H1 (cell line): Measurements from ENCODE around the gene PLEKHA5. TPM values are rescaled to one million over a fixed set of nuclear protein-coding genes. Genes with fewer than 3 reads are reported as not detected.

ENCODE experiments used
- CTCF ChIA-PET: fragments of 300-600 bp; sonication (Branson Sonifier 250); formaldehyde crosslinking; loops from one replicate; lab custom pipeline; 2021; ENCODE audit not compliant: partially characterized antibody; lab: Charles Lee
- POLR2A ChIA-PET: fragments of 300-600 bp; sonication (Branson Sonifier 250); formaldehyde crosslinking; loops from one replicate; lab custom pipeline; 2021; ENCODE audit warnings: inconsistent platforms; ENCODE audit not compliant: partially characterized antibody; lab: Charles Lee
- DNase-seq, 2 experiments: peaks; one replicate each; pipeline versions ENCODE4 v3.0.0 to v3.0.0-alpha.2; 2010 to 2022; ENCODE audit warnings: low spot score in 2 of 2, low read depth in 1 of 2, mixed read lengths in 1 of 2
- FAIRE-seq: peaks from 2 replicates; lab custom pipeline; 2011; peaks lifted over from hg19 to GRCh38; lab: Jason Lieb, UNC
- H2AFZ ChIP-seq: 2 replicates; pipeline ENCODE4 v1.8.1; 2012; ENCODE audit warnings: low read length, inconsistent platforms
- H2AK5ac ChIP-seq: 2 replicates; pipeline ENCODE4 v1.6.1; 2013; ENCODE audit warnings: low read depth, low read length
- H2BK120ac ChIP-seq: replicated peaks from 2 replicates; pipeline ENCODE3; 2013; ENCODE audit warnings: low read depth, low read length, inconsistent platforms
- H2BK12ac ChIP-seq: 2 replicates; pipeline ENCODE4 v1.6.1; 2013; ENCODE audit warnings: low read depth, low read length
- H2BK15ac ChIP-seq: 2 replicates; pipeline ENCODE4 v1.6.1; 2013; ENCODE audit warnings: low read length
- H2BK20ac ChIP-seq: 2 replicates; pipeline ENCODE4 v1.6.1; 2013; ENCODE audit warnings: low read length
- H2BK5ac ChIP-seq: 2 replicates; pipeline ENCODE4 v1.6.1; 2013; ENCODE audit warnings: low read depth, low read length
- H3K14ac ChIP-seq: 2 replicates; pipeline ENCODE4 v1.6.1; 2013; ENCODE audit warnings: inconsistent platforms; ENCODE audit not compliant: insufficient read length
- H3K18ac ChIP-seq: 2 replicates; pipeline ENCODE4 v1.6.1; 2013; ENCODE audit warnings: low read length; ENCODE audit errors: extremely low read depth
- H3K23ac ChIP-seq: 2 replicates; pipeline ENCODE4 v1.6.1; 2013; ENCODE audit warnings: inconsistent platforms; ENCODE audit not compliant: insufficient read length
- H3K23me2 ChIP-seq: 2 replicates; pipeline ENCODE4 v1.6.1; 2013; ENCODE audit warnings: low read depth, low read length
- H3K27ac ChIP-seq: 2 replicates; pipeline ENCODE4 v1.6.1; 2011; ENCODE audit warnings: low read depth, low read length, inconsistent platforms
- H3K27me3 ChIP-seq, 4 experiments: replicated peaks in 1 of 4; 1 replicate in 1 of 4; 2 replicates in 3 of 4; pipeline versions ENCODE4 v1.6.1 to v1.8.1; 2011 to 2013; ENCODE audit warnings: low read length in 3 of 4, mild to moderate bottlenecking in 3 of 4, inconsistent platforms in 2 of 4, mixed read lengths in 2 of 4, moderate library complexity in 1 of 4; ENCODE audit not compliant: control insufficient read depth in 3 of 4, insufficient read depth in 3 of 4; ENCODE audit errors: extremely low read depth in 1 of 4
- H3K36me3 ChIP-seq, 4 experiments: 2 replicates each; pipeline versions ENCODE4 v1.6.1 to v1.8.1; 2011 to 2013; ENCODE audit warnings: mild to moderate bottlenecking in 4 of 4, low read length in 3 of 4, moderate library complexity in 2 of 4, control low read depth in 1 of 4, inconsistent platforms in 1 of 4; ENCODE audit not compliant: insufficient read depth in 4 of 4, control insufficient read depth in 2 of 4
- H3K4ac ChIP-seq: replicated peaks from 2 replicates; pipeline ENCODE3; 2013; ENCODE audit warnings: low read length, low read depth, mixed read lengths, inconsistent platforms; ENCODE audit not compliant: insufficient read length
- H3K4me1 ChIP-seq, 4 experiments: replicated peaks in 1 of 4; 1 replicate in 1 of 4; 2 replicates in 3 of 4; pipeline versions ENCODE4 v1.6.1 to v1.8.1; 2011 to 2013; ENCODE audit warnings: low read length in 3 of 4, inconsistent platforms in 2 of 4, mixed read lengths in 1 of 4; ENCODE audit not compliant: insufficient read depth in 4 of 4, control insufficient read depth in 3 of 4
- H3K4me2 ChIP-seq, 2 experiments: 2 replicates each; pipeline versions ENCODE4 v1.6.1 to v1.8.1; 2011 to 2013; ENCODE audit warnings: low read depth in 2 of 2, low read length in 2 of 2, control low read depth in 1 of 2, inconsistent platforms in 1 of 2, mild to moderate bottlenecking in 1 of 2; ENCODE audit not compliant: insufficient read depth in 1 of 2
- H3K4me3 ChIP-seq, 4 experiments: fragments of 200-600, 300-600 bp in 1 of 4; sonication (generic), shearing (Covaris generic), sonication (Bioruptor Twin) in 1 of 4; 2 replicates each; pipeline versions ENCODE4 v1.5.1 to v1.8.1; 2011 to 2016; ENCODE audit warnings: low read length in 4 of 4, low read depth in 3 of 4, control low read depth in 2 of 4, inconsistent platforms in 2 of 4, mild to moderate bottlenecking in 2 of 4, mixed read lengths in 1 of 4, moderate library complexity in 1 of 4; ENCODE audit not compliant: insufficient read depth in 2 of 4; ENCODE audit errors: extremely low read depth in 1 of 4
- H3K56ac ChIP-seq: replicated peaks from 2 replicates; pipeline ENCODE3; 2013; ENCODE audit warnings: low read depth, mild to moderate bottlenecking, mixed read lengths, low read length, inconsistent platforms; ENCODE audit not compliant: insufficient read length
- H3K79me1 ChIP-seq: 2 replicates; pipeline ENCODE4 v1.6.1; 2013; ENCODE audit warnings: low read depth, low read length, control low read depth
- H3K79me2 ChIP-seq, 2 experiments: 2 replicates each; pipeline versions ENCODE4 v1.6.1 to v1.8.1; 2012 to 2013; ENCODE audit warnings: low read length in 2 of 2, mild to moderate bottlenecking in 2 of 2, inconsistent platforms in 1 of 2; ENCODE audit not compliant: insufficient read depth in 2 of 2, control insufficient read depth in 1 of 2
- H3K9ac ChIP-seq, 4 experiments: replicated peaks in 1 of 4; 1 replicate in 1 of 4; 2 replicates in 3 of 4; pipeline versions ENCODE4 v1.6.1 to v1.8.1; 2011 to 2013; ENCODE audit warnings: low read depth in 3 of 4, low read length in 3 of 4, control low read depth in 2 of 4, mild to moderate bottlenecking in 2 of 4, moderate library complexity in 2 of 4, inconsistent platforms in 1 of 4; ENCODE audit errors: extremely low read depth in 1 of 4
- H3K9me3 ChIP-seq, 2 experiments: 2 replicates each; pipeline versions ENCODE4 v1.6.1 to v1.8.1; 2012 to 2013; ENCODE audit warnings: mild to moderate bottlenecking in 2 of 2, moderate library complexity in 2 of 2, control low read depth in 1 of 2, inconsistent platforms in 1 of 2, low read depth in 1 of 2, low read length in 1 of 2, mixed read lengths in 1 of 2; ENCODE audit not compliant: insufficient read depth in 2 of 2
- H4K20me1 ChIP-seq, 2 experiments: replicated peaks in 1 of 2; 2 replicates each; pipeline versions ENCODE3 to v1.8.1; 2011 to 2013; ENCODE audit warnings: inconsistent platforms in 2 of 2, low read length in 2 of 2, mild to moderate bottlenecking in 1 of 2; ENCODE audit not compliant: insufficient read depth in 2 of 2, control insufficient read depth in 1 of 2
- H4K5ac ChIP-seq: 2 replicates; pipeline ENCODE4 v1.6.1; 2013; ENCODE audit warnings: low read length, low read depth, mixed read lengths, inconsistent platforms; ENCODE audit not compliant: insufficient read length
- H4K8ac ChIP-seq: 2 replicates; pipeline ENCODE4 v1.8.0; 2013; ENCODE audit warnings: mild to moderate bottlenecking, moderate library complexity, low read length, inconsistent platforms; ENCODE audit not compliant: insufficient read depth; ENCODE audit errors: extremely low read depth
- H4K91ac ChIP-seq: replicated peaks from 2 replicates; pipeline ENCODE3; 2013; ENCODE audit warnings: low read length, mixed read lengths, inconsistent platforms; ENCODE audit not compliant: insufficient read length
- BRCA1 ChIP-seq: IDR thresholded peaks from 2 replicates; pipeline ENCODE4 v1.6.1; 2012; ENCODE audit warnings: low read depth, low read length, improper control_type of control experiment
- WGBS, 2 experiments: shearing (Covaris generic) in 1 of 2; methylation state at CpG; one replicate each; pipeline versions ENCODE4 v1.1.6 to v1.1.7; 2013 to 2015; ENCODE audit warnings: low lambda C conversion rate in 2 of 2, mixed read lengths in 2 of 2, inconsistent platforms in 1 of 2, low coverage in 1 of 2, missing lambda C conversion rate in 1 of 2; ENCODE audit not compliant: insufficient replicate concordance in 2 of 2, insufficient coverage in 1 of 2, insufficient read length in 1 of 2; ENCODE audit errors: extremely low coverage in 1 of 2, missing lambda C conversion rate in 1 of 2; 5-methylcytosine and 5-hydroxymethylcytosine counted together
- polyA plus RNA-seq, 7 experiments: library from polyadenylated mRNA; depleted of rRNA in 3 of 7; stranded (reverse) in 5 of 7; unstranded in 2 of 7; fragments of >200 nt in 5 of 7; fragments of 200-250 nt in 2 of 7; gene quantifications; 1 replicate in 5 of 7; 2 replicates in 1 of 7; 4 replicates in 1 of 7; pipeline versions ENCODE4 v1.2.1 to v1.2.3, GENCODE V29; 2011 to 2013; ENCODE audit warnings: missing spikeins in 2 of 7, mixed read lengths in 2 of 7
- total RNA-seq: library from RNA; stranded (reverse); fragmentation: NEBNext Ultra II Directional; extraction: Animal tissue kit (Norgen Biotek cat#: 25700); gene quantifications from 2 replicates; pipeline ENCODE4 v1.2.1, GENCODE V29; 2021

Gene PLEKHA5
- total and polyA plus RNA-seq, 2 of the 8 experiments (the other 6 are each of a cell fraction or from before 2014, with no cell fraction given): 17.2 to 66.1 TPM

DNA sequence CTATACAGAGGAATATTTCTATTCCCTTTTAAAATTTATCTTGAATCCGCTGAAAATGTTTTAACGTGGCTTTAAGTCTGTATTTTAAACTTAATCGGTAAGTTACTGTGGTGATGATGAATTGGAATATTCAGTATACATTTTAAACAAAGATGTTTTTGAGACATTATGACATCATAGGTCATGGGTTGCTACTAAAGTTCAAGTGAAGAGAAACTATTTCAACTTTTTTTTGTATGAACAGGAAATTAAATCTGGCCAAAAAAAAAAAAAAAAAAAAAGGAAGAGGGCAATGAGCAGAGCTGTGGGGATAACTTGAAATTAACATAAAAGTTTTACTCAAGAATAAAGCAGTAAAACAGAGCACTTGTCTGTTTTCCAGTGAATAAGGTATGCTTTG lies 109.0 kb downstream of the PLEKHA5 start:
- FAIRE-seq: no peak
- Histone ChIP-seq H3K4me3 (no peak overlapping the region), H3K23me2 (no peaks in the 10 kb centered on the region), H3K9me3 (no peaks in the 10 kb centered on the region), H2BK5ac (no peak overlapping the region), H3K9ac (no peak overlapping the region), H3K27ac (no peak overlapping the region), H3K4me2 (no peak overlapping the region), H4K5ac (no peak overlapping the region), H3K56ac (no peak overlapping the region), H3K18ac (no peak overlapping the region), H2BK15ac (no peak overlapping the region), H2BK12ac (no peak overlapping the region), H2AK5ac (no peak overlapping the region), H3K36me3 (no peaks in the 10 kb centered on the region), H3K23ac (no peak overlapping the region), H2BK20ac (no peak overlapping the region), H4K91ac (no peak overlapping the region), H2BK120ac (no peak overlapping the region), H3K79me2 (peaks cover 5 to 90% of the 10 kb centered on the region in 2 experiments; a peak in 3 of 4 replicates), H3K79me1 (no peaks in the 10 kb centered on the region; the same call in 1 of the 2 replicates), H3K4ac (no peak overlapping the region), H4K8ac (no peak overlapping the region), H2AFZ (no peak overlapping the region), H3K14ac (no peak overlapping the region), H3K4me1 (peaks cover 0 to 12% (median 5%) of the 10 kb centered on the region in 4 experiments; a peak in 4 of 7 replicates), H4K20me1 (peaks cover 4 to 6% of the 10 kb centered on the region in 2 experiments), H3K27me3 (no peaks in the 10 kb centered on the region)
- DNase-seq: no peak
- CTCF ChIA-PET: no interaction called here
- POLR2A ChIA-PET: no interaction called here
- WGBS, 2 experiments: 92% methylated on average over 3 of the region's 3 CpGs; no CpG with 5 or more reads in 1 of the 2 experiments
- no peak for TF ChIP-seq BRCA1
